H9 (cell line): Measurements from ENCODE around the gene MYOD1. TPM values are rescaled to one million over a fixed set of nuclear protein-coding genes. Genes with fewer than 3 reads are reported as not detected.

ENCODE experiments used
- DNase-seq: peaks from one replicate; pipeline ENCODE4 v3.0.0-alpha.2; 2017
- H2AFZ ChIP-seq: one replicate; pipeline ENCODE4 v1.6.1; 2013; ENCODE audit warnings: mild to moderate bottlenecking, low read length, control low read depth, moderate library complexity
- H2AK5ac ChIP-seq: 2 replicates; pipeline ENCODE4 v1.6.1; 2013; ENCODE audit warnings: low read length, control low read depth, mixed read lengths; ENCODE audit not compliant: insufficient read length
- H2BK120ac ChIP-seq: one replicate; pipeline ENCODE4 v1.6.1; 2013; ENCODE audit warnings: low read depth, mild to moderate bottlenecking, low read length, control low read depth, inconsistent platforms; ENCODE audit not compliant: poor library complexity, severe bottlenecking
- H2BK12ac ChIP-seq: 2 replicates; pipeline ENCODE4 v1.6.1; 2013; ENCODE audit warnings: low read length, control low read depth, mixed read lengths, low read depth; ENCODE audit not compliant: insufficient read length
- H2BK15ac ChIP-seq: 2 replicates; pipeline ENCODE4 v1.6.1; 2013; ENCODE audit warnings: low read depth, low read length, control low read depth
- H2BK20ac ChIP-seq: one replicate; pipeline ENCODE4 v1.6.1; 2013; ENCODE audit warnings: low read depth, mild to moderate bottlenecking, low read length, control low read depth, inconsistent platforms; ENCODE audit not compliant: poor library complexity, severe bottlenecking
- H2BK5ac ChIP-seq: 2 replicates; pipeline ENCODE4 v1.6.1; 2013; ENCODE audit warnings: low read length, control low read depth, mixed read lengths; ENCODE audit not compliant: insufficient read length
- H3K14ac ChIP-seq: 2 replicates; pipeline ENCODE4 v1.6.1; 2013; ENCODE audit warnings: low read length, control low read depth; ENCODE audit not compliant: insufficient read depth
- H3K18ac ChIP-seq: 2 replicates; pipeline ENCODE4 v1.6.1; 2013; ENCODE audit warnings: low read depth, mild to moderate bottlenecking, mixed read lengths, low read length, control low read depth; ENCODE audit not compliant: insufficient read length
- H3K23ac ChIP-seq: 2 replicates; pipeline ENCODE4 v1.6.1; 2013; ENCODE audit warnings: low read length, control low read depth, mixed read lengths, low read depth; ENCODE audit not compliant: insufficient read length
- H3K23me2 ChIP-seq: 2 replicates; pipeline ENCODE4 v1.6.1; 2013; ENCODE audit warnings: low read depth, mild to moderate bottlenecking, mixed read lengths, low read length, control low read depth; ENCODE audit not compliant: insufficient read length, poor library complexity, severe bottlenecking
- H3K27ac ChIP-seq: 2 replicates; pipeline ENCODE4 v1.5.1; 2013; ENCODE audit warnings: low read length, control low read depth, mixed read lengths, low read depth; ENCODE audit not compliant: insufficient read length
- H3K27me3 ChIP-seq: 2 replicates; pipeline ENCODE4 v1.6.1; 2013; ENCODE audit warnings: low read length, control low read depth, inconsistent platforms; ENCODE audit not compliant: insufficient read depth
- H3K4ac ChIP-seq: 2 replicates; pipeline ENCODE4 v1.6.1; 2013; ENCODE audit warnings: low read depth, mild to moderate bottlenecking, control low read depth, inconsistent platforms, low read length, moderate library complexity
- H3K4me1 ChIP-seq: 2 replicates; pipeline ENCODE4 v1.6.1; 2013; ENCODE audit warnings: low read length, control low read depth, inconsistent platforms; ENCODE audit not compliant: insufficient read depth
- H3K4me2 ChIP-seq: 2 replicates; pipeline ENCODE4 v1.6.1; 2013; ENCODE audit warnings: low read length, control low read depth, mixed read lengths; ENCODE audit not compliant: insufficient read length, insufficient read depth
- H3K56ac ChIP-seq: 2 replicates; pipeline ENCODE4 v1.6.1; 2013; ENCODE audit warnings: low read depth, mild to moderate bottlenecking, mixed read lengths, low read length, control low read depth; ENCODE audit not compliant: insufficient read length
- H3K79me1 ChIP-seq: 2 replicates; pipeline ENCODE4 v1.6.1; 2013; ENCODE audit warnings: low read depth, mild to moderate bottlenecking, moderate library complexity, low read length, control low read depth, inconsistent platforms; ENCODE audit not compliant: insufficient read depth, poor library complexity, severe bottlenecking
- H3K79me2 ChIP-seq: 2 replicates; pipeline ENCODE4 v1.6.1; 2013; ENCODE audit warnings: low read length, control low read depth, inconsistent platforms; ENCODE audit not compliant: insufficient read depth
- H3K9ac ChIP-seq: 2 replicates; pipeline ENCODE4 v1.6.1; 2013; ENCODE audit warnings: low read length, control low read depth, mixed read lengths; ENCODE audit not compliant: insufficient read length; ENCODE audit errors: extremely low read depth
- H3K9me3 ChIP-seq: one replicate; pipeline ENCODE4 v1.6.1; 2013; ENCODE audit warnings: low read depth, low read length, inconsistent platforms; ENCODE audit not compliant: control insufficient read depth
- H3T11ph ChIP-seq: one replicate; pipeline ENCODE4 v1.6.1; 2013; ENCODE audit warnings: mild to moderate bottlenecking, low read length, control low read depth, inconsistent platforms
- H4K20me1 ChIP-seq: one replicate; pipeline ENCODE4 v1.6.1; 2013; ENCODE audit not compliant: control insufficient read depth, insufficient read length, insufficient read depth
- H4K5ac ChIP-seq: 2 replicates; pipeline ENCODE4 v1.6.1; 2013; ENCODE audit warnings: low read depth, mild to moderate bottlenecking, mixed read lengths, low read length, control low read depth; ENCODE audit not compliant: insufficient read length
- H4K8ac ChIP-seq: replicated peaks from 2 replicates; pipeline ENCODE4 v1.6.1; 2013; ENCODE audit warnings: low read length, control low read depth, mixed read lengths, low read depth; ENCODE audit not compliant: insufficient read length
- H4K91ac ChIP-seq: 2 replicates; pipeline ENCODE4 v1.6.1; 2013; ENCODE audit warnings: low read depth, mild to moderate bottlenecking, moderate library complexity, mixed read lengths, low read length, control low read depth; ENCODE audit not compliant: insufficient read length
- H3K27ac Mint-ChIP-seq, 3 experiments: 2 replicates in 2 of 3; 3 replicates in 1 of 3; pipeline ENCODE4 v1.8.0; 2020 to 2021; ENCODE audit warnings: mixed read lengths in 3 of 3, mild to moderate bottlenecking in 1 of 3, moderate library complexity in 1 of 3
- H3K27me3 Mint-ChIP-seq: 2 replicates; pipeline ENCODE4 v1.8.0; 2021; ENCODE audit warnings: low read depth, mild to moderate bottlenecking, moderate library complexity, mixed read lengths
- H3K36me3 Mint-ChIP-seq, 3 experiments: 2 replicates in 2 of 3; 3 replicates in 1 of 3; pipeline ENCODE4 v1.8.0; 2020 to 2021; ENCODE audit warnings: low read depth in 3 of 3, mixed read lengths in 3 of 3; ENCODE audit not compliant: insufficient read depth in 1 of 3
- H3K4me1 Mint-ChIP-seq, 2 experiments: 2 replicates each; pipeline ENCODE4 v1.8.0; 2020; ENCODE audit warnings: mixed read lengths in 2 of 2
- H3K4me3 Mint-ChIP-seq, 2 experiments: 2 replicates in 1 of 2; 3 replicates in 1 of 2; pipeline ENCODE4 v1.8.0; 2020 to 2021; ENCODE audit warnings: mild to moderate bottlenecking in 2 of 2, mixed read lengths in 2 of 2, moderate library complexity in 1 of 2
- H3K9me3 Mint-ChIP-seq, 2 experiments: 2 replicates in 1 of 2; 3 replicates in 1 of 2; pipeline ENCODE4 v1.8.0; 2020; ENCODE audit warnings: mild to moderate bottlenecking in 2 of 2, mixed read lengths in 2 of 2, moderate library complexity in 1 of 2
- CTCF ChIP-seq: fragments of 200-600 bp; sonication (generic); conservative IDR thresholded peaks from 3 replicates; pipeline ENCODE4 v1.8.0; 2021; ENCODE audit warnings: antibody characterized with exemption, mild to moderate bottlenecking
- WGBS: extraction: QIAGEN DNeasy Blood & Tissue Kit; methylation state at CpG from one replicate; pipeline ENCODE4 v1.1.7; 2013; ENCODE audit warnings: missing lambda C conversion rate, low lambda C conversion rate, mixed read lengths; ENCODE audit not compliant: insufficient read length; ENCODE audit errors: extremely low coverage; 5-methylcytosine and 5-hydroxymethylcytosine counted together
- total RNA-seq: library from RNA; stranded (reverse); gene quantifications from 2 replicates; pipeline ENCODE4 v1.2.1, GENCODE V29; 2021

MYOD1 gene
- total RNA-seq, 1 experiment from 2014 or later, result not detected

GRCh38 chr11:17686231-17686980 is 33.0 kb upstream of the MYOD1 start:
- Mint-ChIP-seq H3K4me1 (peaks cover 0 to 4% of the 10 kb centered on the region in 2 experiments; a peak in 1 of 4 replicates), H3K4me3 (no peak overlapping the region), H3K9me3 (no peaks in the 10 kb centered on the region), H3K27ac (no peak overlapping the region), H3K36me3 (no peaks in the 10 kb centered on the region), H3K27me3 (peaks cover 30% of the 10 kb centered on the region)
- no peak overlapping the region; the same call in 1 of the 2 replicates for H3K14ac ChIP-seq
- no peak overlapping the region for H2BK12ac ChIP-seq
- no CpG with 5 or more reads among the region's 8 CpGs for whole genome bisulfite sequencing
- H3K27ac ChIP-seq, result no peak overlapping the region
- no peak overlapping the region for H3K18ac ChIP-seq
- no peak overlapping the region for H3K4ac ChIP-seq
- H3K4me1 ChIP-seq, result no peaks in the 10 kb centered on the region
- no peak overlapping the region for H2BK15ac ChIP-seq
- no peaks in the 10 kb centered on the region for H3K79me1 ChIP-seq
- H3K27me3 ChIP-seq, result no peaks in the 10 kb centered on the region
- no peak overlapping the region for H2BK5ac ChIP-seq
- H3K4me2 ChIP-seq, result no peak overlapping the region
- no peak overlapping the region for H3K9ac ChIP-seq
- H2BK20ac ChIP-seq, result no peak overlapping the region
- H3K9me3 ChIP-seq, result no peaks in the 10 kb centered on the region
- H3K56ac ChIP-seq, result no peak overlapping the region
- DNase-seq, result no peak
- no peak overlapping the region for H4K5ac ChIP-seq
- H3T11ph ChIP-seq, result no peak overlapping the region
- H2AK5ac ChIP-seq, result no peak overlapping the region
- no peak overlapping the region for H4K91ac ChIP-seq
- no peak for TF ChIP-seq CTCF
- H4K20me1 ChIP-seq, result no peaks in the 10 kb centered on the region
- H2AFZ ChIP-seq, result no peak overlapping the region
- no peak overlapping the region for H4K8ac ChIP-seq
- no peaks in the 10 kb centered on the region for H3K79me2 ChIP-seq
- H2BK120ac ChIP-seq, result no peak overlapping the region
- H3K23me2 ChIP-seq, result no peaks in the 10 kb centered on the region
- no peak overlapping the region for H3K23ac ChIP-seq
